ENCODE results near the gene DDX6.

DNA sequence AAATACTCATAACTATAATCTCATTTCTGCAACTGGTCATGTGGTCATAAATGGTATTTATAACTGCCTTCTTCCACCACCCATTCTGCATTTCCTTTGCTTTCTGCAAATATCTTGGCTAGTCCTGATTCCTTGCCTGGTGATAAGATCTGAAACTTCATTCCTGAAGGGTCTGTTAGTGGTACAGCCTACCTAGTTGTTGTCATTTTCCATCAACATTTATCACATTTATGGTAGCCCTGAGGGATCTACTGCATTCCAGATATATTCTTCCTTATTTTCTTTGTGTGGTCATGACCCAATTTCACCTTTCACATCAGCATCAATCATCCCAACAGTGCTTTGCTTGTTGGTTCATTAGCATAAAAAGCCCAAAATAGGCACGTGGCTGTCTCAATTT lies 50.1 kb downstream of the DDX6 start:
- TF ChIP-seq POLR2AphosphoS5 (IDR thresholded peaks at IDR 0.05), result no peak
- TF ChIP-seq, protein P1, sequence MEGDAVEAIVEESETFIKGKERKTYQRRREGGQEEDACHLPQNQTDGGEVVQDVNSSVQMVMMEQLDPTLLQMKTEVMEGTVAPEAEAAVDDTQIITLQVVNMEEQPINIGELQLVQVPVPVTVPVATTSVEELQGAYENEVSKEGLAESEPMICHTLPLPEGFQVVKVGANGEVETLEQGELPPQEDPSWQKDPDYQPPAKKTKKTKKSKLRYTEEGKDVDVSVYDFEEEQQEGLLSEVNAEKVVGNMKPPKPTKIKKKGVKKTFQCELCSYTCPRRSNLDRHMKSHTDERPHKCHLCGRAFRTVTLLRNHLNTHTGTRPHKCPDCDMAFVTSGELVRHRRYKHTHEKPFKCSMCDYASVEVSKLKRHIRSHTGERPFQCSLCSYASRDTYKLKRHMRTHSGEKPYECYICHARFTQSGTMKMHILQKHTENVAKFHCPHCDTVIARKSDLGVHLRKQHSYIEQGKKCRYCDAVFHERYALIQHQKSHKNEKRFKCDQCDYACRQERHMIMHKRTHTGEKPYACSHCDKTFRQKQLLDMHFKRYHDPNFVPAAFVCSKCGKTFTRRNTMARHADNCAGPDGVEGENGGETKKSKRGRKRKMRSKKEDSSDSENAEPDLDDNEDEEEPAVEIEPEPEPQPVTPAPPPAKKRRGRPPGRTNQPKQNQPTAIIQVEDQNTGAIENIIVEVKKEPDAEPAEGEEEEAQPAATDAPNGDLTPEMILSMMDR (IDR thresholded peaks at IDR 0.05), result no peak
- no peak for TF ChIP-seq EP300 (IDR thresholded peaks at IDR 0.05; ENCODE audit: low read depth)
